K562 (cell line): Measurements from ENCODE around the gene VARS1. TPM values are rescaled to one million over a fixed set of nuclear protein-coding genes. Genes with fewer than 3 reads are reported as not detected.

Experiments
- ESRRB ChIP-seq: fragments of 250-450 bp; sonication (Bioruptor Pico); IDR thresholded peaks from 2 replicates; pipeline ENCODE4 v1.5.0; 2020; ENCODE audit warnings: mild to moderate bottlenecking, moderate library complexity, borderline replicate concordance
- polyA plus RNA-seq, 8 experiments: library from polyadenylated mRNA; depleted of rRNA in 4 of 8; stranded (reverse) in 5 of 8; unstranded in 3 of 8; fragments of >200 nt; fragmentation: Nextera tagmentation in 2 of 8; fragmentation: Illumina TruSeq in 1 of 8; extraction: Ambion mirVana in 2 of 8; extraction: Trizol in 1 of 8; gene quantifications; 2 replicates each; pipeline versions ENCODE4 v1.2.1 to v1.2.3, GENCODE V29; 2011 to 2014; ENCODE audit warnings: inconsistent platforms in 1 of 8, missing spikeins in 1 of 8
- total RNA-seq, 7 experiments: library from RNA; depleted of rRNA in 6 of 7; stranded (reverse); fragments of >200 nt in 6 of 7; fragmentation: Illumina TruSeq in 2 of 7; extraction: Trizol in 2 of 7; gene quantifications; 2 replicates each; pipeline versions ENCODE4 v1.2.1 to v1.2.3, GENCODE V29; 2011 to 2021; ENCODE audit warnings: low replicate concordance in 1 of 7
- TF ChIP-seq, protein P1 (sequence below), 2 experiments: fragments of 450-650 bp; formaldehyde crosslinking in 1 of 2; IDR thresholded peaks; 2 replicates each; pipeline versions ENCODE4 v1.4.0 to v1.6.1; 2014 to 2020; ENCODE audit warnings: mild to moderate bottlenecking in 2 of 2, borderline replicate concordance in 1 of 2, low read depth in 1 of 2
- TF ChIP-seq, protein P2 (sequence below): sonication (generic); formaldehyde crosslinking; IDR thresholded peaks from 2 replicates; pipeline ENCODE4 v1.8.0; 2023; ENCODE audit warnings: mild to moderate bottlenecking, missing genetic modification reagents

VARS1 gene
- total and polyA plus RNA-seq, 9 of the 15 experiments (the other 6 are each of a cell fraction or from before 2014, with no cell fraction given) = 2.9 to 488 (median 130) TPM

DNA sequence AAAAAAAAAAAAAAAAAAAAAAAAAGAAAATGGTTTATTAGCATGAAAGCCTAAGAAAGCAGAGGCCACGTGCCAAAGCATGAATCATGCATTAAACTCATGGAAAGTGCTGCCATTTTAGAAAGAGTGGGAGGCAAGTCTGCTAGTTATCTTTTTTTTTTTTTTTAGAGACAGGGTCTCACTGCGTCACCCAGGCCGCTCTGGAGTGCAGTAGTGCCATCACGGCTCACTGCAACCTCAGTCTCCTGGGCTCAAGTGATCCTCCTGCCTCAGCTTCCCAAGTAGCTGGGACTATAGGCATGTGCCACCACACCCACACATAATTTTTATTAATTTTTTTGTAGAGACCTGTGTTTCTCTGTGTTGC is 23.6 kb downstream of the VARS1 start (continued):
- TF ChIP-seq, protein P1, sequence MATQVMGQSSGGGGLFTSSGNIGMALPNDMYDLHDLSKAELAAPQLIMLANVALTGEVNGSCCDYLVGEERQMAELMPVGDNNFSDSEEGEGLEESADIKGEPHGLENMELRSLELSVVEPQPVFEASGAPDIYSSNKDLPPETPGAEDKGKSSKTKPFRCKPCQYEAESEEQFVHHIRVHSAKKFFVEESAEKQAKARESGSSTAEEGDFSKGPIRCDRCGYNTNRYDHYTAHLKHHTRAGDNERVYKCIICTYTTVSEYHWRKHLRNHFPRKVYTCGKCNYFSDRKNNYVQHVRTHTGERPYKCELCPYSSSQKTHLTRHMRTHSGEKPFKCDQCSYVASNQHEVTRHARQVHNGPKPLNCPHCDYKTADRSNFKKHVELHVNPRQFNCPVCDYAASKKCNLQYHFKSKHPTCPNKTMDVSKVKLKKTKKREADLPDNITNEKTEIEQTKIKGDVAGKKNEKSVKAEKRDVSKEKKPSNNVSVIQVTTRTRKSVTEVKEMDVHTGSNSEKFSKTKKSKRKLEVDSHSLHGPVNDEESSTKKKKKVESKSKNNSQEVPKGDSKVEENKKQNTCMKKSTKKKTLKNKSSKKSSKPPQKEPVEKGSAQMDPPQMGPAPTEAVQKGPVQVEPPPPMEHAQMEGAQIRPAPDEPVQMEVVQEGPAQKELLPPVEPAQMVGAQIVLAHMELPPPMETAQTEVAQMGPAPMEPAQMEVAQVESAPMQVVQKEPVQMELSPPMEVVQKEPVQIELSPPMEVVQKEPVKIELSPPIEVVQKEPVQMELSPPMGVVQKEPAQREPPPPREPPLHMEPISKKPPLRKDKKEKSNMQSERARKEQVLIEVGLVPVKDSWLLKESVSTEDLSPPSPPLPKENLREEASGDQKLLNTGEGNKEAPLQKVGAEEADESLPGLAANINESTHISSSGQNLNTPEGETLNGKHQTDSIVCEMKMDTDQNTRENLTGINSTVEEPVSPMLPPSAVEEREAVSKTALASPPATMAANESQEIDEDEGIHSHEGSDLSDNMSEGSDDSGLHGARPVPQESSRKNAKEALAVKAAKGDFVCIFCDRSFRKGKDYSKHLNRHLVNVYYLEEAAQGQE (IDR thresholded peaks at IDR 0.05; ENCODE audit: borderline replicate concordance) = no peak
- TF ChIP-seq, protein P1 (CRISPR knock-in tag; IDR thresholded peaks at IDR 0.05; ENCODE audit: low read depth) = no peak
- TF ChIP-seq, protein P2, sequence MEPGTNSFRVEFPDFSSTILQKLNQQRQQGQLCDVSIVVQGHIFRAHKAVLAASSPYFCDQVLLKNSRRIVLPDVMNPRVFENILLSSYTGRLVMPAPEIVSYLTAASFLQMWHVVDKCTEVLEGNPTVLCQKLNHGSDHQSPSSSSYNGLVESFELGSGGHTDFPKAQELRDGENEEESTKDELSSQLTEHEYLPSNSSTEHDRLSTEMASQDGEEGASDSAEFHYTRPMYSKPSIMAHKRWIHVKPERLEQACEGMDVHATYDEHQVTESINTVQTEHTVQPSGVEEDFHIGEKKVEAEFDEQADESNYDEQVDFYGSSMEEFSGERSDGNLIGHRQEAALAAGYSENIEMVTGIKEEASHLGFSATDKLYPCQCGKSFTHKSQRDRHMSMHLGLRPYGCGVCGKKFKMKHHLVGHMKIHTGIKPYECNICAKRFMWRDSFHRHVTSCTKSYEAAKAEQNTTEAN (CRISPR knock-in tag) = no peak
- TF ChIP-seq ESRRB = no peak
